Activated naive CD4-positive, alpha-beta T cell treated with Interleukin-2 at 50 U/mL for 16 hours (primary cell): ENCODE results near the gene IL17RD.
"Not testable (repeated sequence)": the region's sequence is repeated elsewhere in the genome, so short reads cannot be mapped to it uniquely, and the experiment has no call there.

Experiments
- DNase-seq: peaks from one replicate; pipeline ENCODE4 v3.0.0-alpha.2; 2020

The IL17RD gene

GRCh38 chr3:57089043-57089442 lies 76.1 kb downstream of the IL17RD start:
- no peak for DNase-seq

GRCh38 chr3:57088503-57088902 lies 76.7 kb downstream of the IL17RD start:
- DNase-seq: no peak

GRCh38 chr3:57087361-57088092 lies 77.6 kb downstream of the IL17RD start:
- DNase-seq: no peak

GRCh38 chr3:57086201-57086600 lies 79.0 kb downstream of the IL17RD start:
- no peak for DNase-seq

GRCh38 chr3:57085211-57085610 lies 79.9 kb downstream of the IL17RD start:
- no peak for DNase-seq

- DNase-seq: not testable (repeated sequence)
Observed at GRCh38 chr3:57083266-57083995, 81.7 kb downstream of the IL17RD start.

GRCh38 chr3:57082481-57082880 lies 82.7 kb downstream of the IL17RD start:
- no peak for DNase-seq

GRCh38 chr3:57081173-57081572 lies 84.0 kb downstream of the IL17RD start:
- DNase-seq: no peak

- DNase-seq: no peak
Observed at GRCh38 chr3:57080171-57080570, 85.0 kb downstream of the IL17RD start.

- no peak for DNase-seq
Observed at GRCh38 chr3:57079474-57079831, 85.7 kb downstream of the IL17RD start.

- peak; percentile 4 for DNase-seq
Observed at GRCh38 chr3:57078635-57079473, 86.3 kb downstream of the IL17RD start.

- DNase-seq: peak; percentile 15
Observed at GRCh38 chr3:57078344-57078634, 86.9 kb downstream of the IL17RD start.

GRCh38 chr3:57077630-57078343 lies 87.4 kb downstream of the IL17RD start:
- no peak for DNase-seq

GRCh38 chr3:57076422-57076951 lies 88.7 kb downstream of the IL17RD start:
- no peak for DNase-seq

GRCh38 chr3:57074135-57074534 lies 91.0 kb downstream of the IL17RD start:
- DNase-seq: no peak

GRCh38 chr3:57073628-57074027 lies 91.5 kb downstream of the IL17RD start:
- no peak for DNase-seq

GRCh38 chr3:57069503-57069902 lies 95.7 kb downstream of the IL17RD start:
- no peak for DNase-seq

- DNase-seq: no peak
Observed at GRCh38 chr3:57068437-57069089, 96.6 kb downstream of the IL17RD start.

- no peak for DNase-seq
Observed at GRCh38 chr3:57066471-57066870, 98.7 kb downstream of the IL17RD start.

GRCh38 chr3:57065588-57065987 lies 99.6 kb downstream of the IL17RD start:
- no peak for DNase-seq

GRCh38 chr3:57064572-57064971 lies 100.6 kb downstream of the IL17RD start:
- no peak for DNase-seq

- no peak for DNase-seq
Observed at GRCh38 chr3:57064001-57064400, 101.2 kb downstream of the IL17RD start.
